Neural cell (in vitro differentiated cells): ENCODE results near the gene ATP2A2. TPM values are rescaled to one million over a fixed set of nuclear protein-coding genes. Genes with fewer than 3 reads are reported as not detected.

ENCODE experiments used
- H2AFZ ChIP-seq: fragments of 200-600, 300-800 bp; sonication (generic), shearing (Covaris generic); 2 replicates; pipeline ENCODE4 v1.6.0; 2014; ENCODE audit warnings: low read depth, mild to moderate bottlenecking, antibody characterized with exemption, low read length, moderate library complexity
- H3F3A ChIP-seq: fragments of 200-600 bp; shearing (Covaris generic); 2 replicates; pipeline ENCODE4 v1.6.1; 2016; ENCODE audit warnings: mild to moderate bottlenecking, moderate library complexity, mixed read lengths, antibody characterized with exemption, low read length; ENCODE audit not compliant: insufficient read depth, poor library complexity, severe bottlenecking
- H3K27ac ChIP-seq: fragments of 200-600, 300-800 bp; sonication (generic), shearing (Covaris generic); 2 replicates; pipeline ENCODE4 v1.5.1; 2014; ENCODE audit warnings: mild to moderate bottlenecking, low read length, moderate library complexity
- H3K27me3 ChIP-seq: fragments of 300-800, 200-600 bp; sonication (generic), shearing (Covaris generic); 2 replicates; pipeline ENCODE4 v1.6.0; 2014; ENCODE audit warnings: mild to moderate bottlenecking, low read depth, low read length, moderate library complexity; ENCODE audit not compliant: insufficient read depth
- H3K36me3 ChIP-seq: fragments of 300-800, 200-600 bp; sonication (generic), shearing (Covaris generic); 2 replicates; pipeline ENCODE4 v1.5.1; 2014; ENCODE audit warnings: mild to moderate bottlenecking, antibody characterized with exemption, low read length, moderate library complexity; ENCODE audit not compliant: insufficient read depth
- H3K4me2 ChIP-seq: fragments of 300-800, 200-600 bp; sonication (generic), shearing (Covaris generic); 2 replicates; pipeline ENCODE4 v1.6.0; 2014; ENCODE audit warnings: mild to moderate bottlenecking, low read length
- H3K4me3 ChIP-seq: fragments of 300-800, 200-600 bp; sonication (generic), shearing (Covaris generic); 2 replicates; pipeline ENCODE4 v1.5.1; 2014; ENCODE audit warnings: mild to moderate bottlenecking, low read length, moderate library complexity
- H3K79me2 ChIP-seq: fragments of 200-600 bp; shearing (Covaris generic); replicated peaks from 2 replicates; pipeline ENCODE4 v1.6.0; 2014; ENCODE audit warnings: mild to moderate bottlenecking, low read length, moderate library complexity; ENCODE audit not compliant: insufficient read depth
- H3K9ac ChIP-seq: fragments of 300-800, 200-600 bp; sonication (generic), shearing (Covaris generic); 2 replicates; pipeline ENCODE4 v1.6.1; 2016; ENCODE audit warnings: mild to moderate bottlenecking, low read length, mixed read lengths
- H3K9me2 ChIP-seq: fragments of 200-600 bp; shearing (Covaris generic); 2 replicates; pipeline ENCODE4 v1.6.1; 2016; ENCODE audit warnings: mild to moderate bottlenecking, low read length, mixed read lengths; ENCODE audit not compliant: insufficient read depth
- H3K9me3 ChIP-seq: fragments of 200-600, 300-800 bp; sonication (generic), shearing (Covaris generic); 2 replicates; pipeline ENCODE4 v1.6.1; 2016; ENCODE audit warnings: mild to moderate bottlenecking, mixed run types, low read length, moderate library complexity, mixed read lengths
- H4K20me1 ChIP-seq: fragments of 200-600 bp; shearing (Covaris generic); 2 replicates; pipeline ENCODE4 v1.6.1; 2016; ENCODE audit warnings: mild to moderate bottlenecking, mixed run types; ENCODE audit not compliant: insufficient read depth
- CTCF ChIP-seq: fragments of 450-650 bp; IDR thresholded peaks from 2 replicates; pipeline ENCODE4 v1.5.1; 2014; ENCODE audit warnings: antibody characterized with exemption, mild to moderate bottlenecking, moderate library complexity; ENCODE audit not compliant: poor library complexity, severe bottlenecking
- EP300 ChIP-seq: fragments of 450-650 bp; conservative IDR thresholded peaks from 2 replicates; pipeline ENCODE4 v1.6.1; 2014; ENCODE audit warnings: antibody characterized with exemption, mild to moderate bottlenecking, moderate library complexity; ENCODE audit not compliant: poor library complexity, severe bottlenecking
- EZH2 ChIP-seq: fragments of 200-600, 300-800 bp; shearing (Covaris generic), sonication (generic); IDR thresholded peaks from 2 replicates; pipeline ENCODE4 v1.6.1; 2014; ENCODE audit warnings: antibody characterized with exemption, low read length, borderline replicate concordance, mild to moderate bottlenecking; ENCODE audit not compliant: insufficient read depth, poor library complexity, severe bottlenecking
- MXI1 ChIP-seq: fragments of 450-650 bp; conservative IDR thresholded peaks from 2 replicates; pipeline ENCODE4 v1.6.1; 2014; ENCODE audit warnings: antibody characterized with exemption, mild to moderate bottlenecking; ENCODE audit not compliant: poor library complexity, severe bottlenecking
- POLR2AphosphoS5 ChIP-seq: IDR thresholded peaks from 2 replicates; pipeline ENCODE4 v1.6.1; 2012
- RAD21 ChIP-seq: fragments of 450-650 bp; conservative IDR thresholded peaks from 2 replicates; pipeline ENCODE4 v1.6.1; 2014; ENCODE audit warnings: antibody characterized with exemption, mild to moderate bottlenecking, moderate library complexity
- REST ChIP-seq: IDR thresholded peaks from 2 replicates; pipeline ENCODE4 v1.6.1; 2012; ENCODE audit warnings: borderline replicate concordance
- SMC3 ChIP-seq: fragments of 450-650 bp; conservative IDR thresholded peaks from 2 replicates; pipeline ENCODE4 v1.6.1; 2014; ENCODE audit warnings: antibody characterized with exemption, mild to moderate bottlenecking, moderate library complexity; ENCODE audit not compliant: poor library complexity
- TAF1 ChIP-seq: IDR thresholded peaks from 2 replicates; pipeline ENCODE4 v1.6.1; 2012; ENCODE audit warnings: low read depth
- polyA plus RNA-seq: library from polyadenylated mRNA; depleted of rRNA; stranded (reverse); fragments of >200 nt; gene quantifications from 2 replicates; pipeline ENCODE4 v1.2.3, GENCODE V29; 2014

The ATP2A2 gene
- polyA plus RNA-seq, 1 donor from 2014 or later, result 49.0 TPM

GRCh38 chr12:110248096-110248447 is 33.0 kb upstream of the ATP2A2 start:
- Histone ChIP-seq H3K9me2 (no peaks in the 10 kb centered on the region), H3K36me3 (no peaks in the 10 kb centered on the region), H3K4me3 (no peak overlapping the region), H3K9ac (no peak overlapping the region), H3K27ac (no peak overlapping the region), H3K79me2 (no peaks in the 10 kb centered on the region), H3F3A (no peaks in the 10 kb centered on the region), H4K20me1 (no peaks in the 10 kb centered on the region), H3K4me2 (no peak overlapping the region), H2AFZ (no peak overlapping the region), H3K9me3 (no peaks in the 10 kb centered on the region), H3K27me3 (no peaks in the 10 kb centered on the region)
- TF ChIP-seq RAD21, result no peak
- no peak for TF ChIP-seq TAF1
- no peak for TF ChIP-seq REST
- TF ChIP-seq MXI1, result no peak
- no peak for TF ChIP-seq EP300
- no peak for TF ChIP-seq SMC3
- TF ChIP-seq POLR2AphosphoS5, result no peak
- TF ChIP-seq EZH2, result no peak
- TF ChIP-seq CTCF, result no peak

GRCh38 chr12:110249105-110249504 is 31.9 kb upstream of the ATP2A2 start:
- Histone ChIP-seq H3K9ac (no peak overlapping the region), H3K27ac (no peak overlapping the region)

More at GRCh38 chr12:110249105-110249504, 31.9 kb upstream of the ATP2A2 start:
- Histone ChIP-seq H2AFZ (no peak overlapping the region), H3K27me3 (no peaks in the 10 kb centered on the region), H3K9me3 (no peaks in the 10 kb centered on the region), H3K4me2 (no peak overlapping the region), H3K4me3 (no peak overlapping the region), H4K20me1 (no peaks in the 10 kb centered on the region), H3K9me2 (no peaks in the 10 kb centered on the region), H3F3A (no peaks in the 10 kb centered on the region), H3K36me3 (no peaks in the 10 kb centered on the region), H3K79me2 (no peaks in the 10 kb centered on the region)
- TF ChIP-seq REST (no peak), EZH2 (no peak), RAD21 (no peak), MXI1 (no peak), SMC3 (no peak), EP300 (no peak), POLR2AphosphoS5 (no peak), TAF1 (no peak), CTCF (no peak)
